ENCODE data around the gene INPP5B. TPM values are rescaled to one million over a fixed set of nuclear protein-coding genes. Genes with fewer than 3 reads are reported as not detected.

The INPP5B gene
- total RNA-seq, 2 experiments from 2014 or later: 31.5 to 33.8 TPM

Other genes starting within 250 kb of the INPP5B start
- gene EPHA10, start 181.9 kb downstream of the INPP5B start, total RNA-seq: not detected
- 1 to 10 TPM; 1.3 to 1.5 TPM for gene MANEAL, start 153.2 kb downstream of the INPP5B start, total RNA-seq
- gene C1orf122, start 139.3 kb downstream of the INPP5B start, total RNA-seq: 10 to 100 TPM; 13.9 to 16.8 TPM
- 10 to 100 TPM; 12.0 to 13.8 TPM for gene YRDC, start 138.8 kb downstream of the INPP5B start, total RNA-seq
- 10 to 100 TPM; 21.0 to 22.5 TPM for gene MTF1, start 87.5 kb downstream of the INPP5B start, total RNA-seq
- 100 to 1,000 TPM in 1 of 2 experiments, 10 to 100 TPM in 1; 80.9 to 110 TPM for gene SF3A3, start 43.0 kb upstream of the INPP5B start, total RNA-seq
- 1 to 10 TPM; 9.8 to 9.9 TPM for gene FHL3, start 58.5 kb upstream of the INPP5B start, total RNA-seq
- 10 to 100 TPM; 33.0 to 34.8 TPM for gene UTP11, start 65.7 kb upstream of the INPP5B start, total RNA-seq
- gene POU3F1, start 99.7 kb upstream of the INPP5B start, total RNA-seq: not detected